CD14-positive monocyte (primary cell): Measurements from ENCODE around the gene SYT2. TPM values are rescaled to one million over a fixed set of nuclear protein-coding genes. Genes with fewer than 3 reads are reported as not detected.

Source experiments
- DNase-seq, 3 donors: peaks; one replicate each; pipeline ENCODE4 v3.0.0-alpha.2; 2011 to 2022
- H2AFZ ChIP-seq: 2 replicates; pipeline ENCODE4 v1.6.0; 2012; ENCODE audit warnings: mild to moderate bottlenecking, low read depth, low read length, inconsistent platforms; ENCODE audit not compliant: insufficient read depth, poor library complexity, severe bottlenecking
- H3K27ac ChIP-seq, 2 donors: 1 replicate in 1 of 2; 2 replicates in 1 of 2; pipeline ENCODE4 v1.5.1; 2012 to 2013; ENCODE audit warnings: low read length in 2 of 2, control low read depth in 1 of 2, inconsistent platforms in 1 of 2, low read depth in 1 of 2, mild to moderate bottlenecking in 1 of 2
- H3K27me3 ChIP-seq, 2 donors: one replicate each; pipeline versions ENCODE4 v1.6.0 to v1.6.1; 2011 to 2013; ENCODE audit warnings: low read length in 2 of 2; ENCODE audit not compliant: control insufficient read depth in 2 of 2, insufficient read depth in 2 of 2
- H3K36me3 ChIP-seq, 2 donors: replicated peaks in 1 of 2; 1 replicate in 1 of 2; 2 replicates in 1 of 2; pipeline versions ENCODE4 v1.5.1 to v1.6.1; 2012 to 2013; ENCODE audit warnings: low read length in 2 of 2, control low read depth in 1 of 2, inconsistent platforms in 1 of 2, mild to moderate bottlenecking in 1 of 2; ENCODE audit not compliant: insufficient read depth in 2 of 2, control insufficient read depth in 1 of 2
- H3K4me1 ChIP-seq, 2 donors: 1 replicate in 1 of 2; 2 replicates in 1 of 2; pipeline versions ENCODE4 v1.5.1 to v1.6.1; 2012 to 2013; ENCODE audit warnings: low read length in 2 of 2, control low read depth in 1 of 2, inconsistent platforms in 1 of 2, mild to moderate bottlenecking in 1 of 2, moderate library complexity in 1 of 2; ENCODE audit not compliant: insufficient read depth in 2 of 2, control insufficient read depth in 1 of 2
- H3K4me2 ChIP-seq: replicated peaks from 2 replicates; pipeline ENCODE3; 2012; ENCODE audit warnings: low read length, moderate library complexity, mild to moderate bottlenecking; ENCODE audit not compliant: poor library complexity, severe bottlenecking; ENCODE audit errors: extremely low read depth
- H3K4me3 ChIP-seq, 3 experiments: fragments of 200-600 bp in 1 of 3; sonication (generic) in 1 of 3; replicated peaks in 1 of 3; 1 replicate in 2 of 3; 2 replicates in 1 of 3; pipeline ENCODE4 v1.5.1; 2011 to 2013; ENCODE audit warnings: low read length in 3 of 3, mild to moderate bottlenecking in 3 of 3, control low read depth in 2 of 3, low read depth in 2 of 3, inconsistent platforms in 1 of 3, moderate library complexity in 1 of 3
- H3K79me2 ChIP-seq: 2 replicates; pipeline ENCODE4 v1.6.0; 2012; ENCODE audit warnings: mild to moderate bottlenecking, control low read depth, inconsistent platforms, low read length, moderate library complexity; ENCODE audit not compliant: insufficient read depth
- H3K9ac ChIP-seq: 2 replicates; pipeline ENCODE4 v1.6.0; 2017; ENCODE audit warnings: low read length, mild to moderate bottlenecking; ENCODE audit not compliant: insufficient read depth, poor library complexity, severe bottlenecking
- H3K9me3 ChIP-seq, 2 donors: replicated peaks in 1 of 2; 1 replicate in 1 of 2; 2 replicates in 1 of 2; pipeline versions ENCODE4 v1.5.1 to v1.6.1; 2012 to 2013; ENCODE audit warnings: low read length in 2 of 2, control low read depth in 1 of 2; ENCODE audit not compliant: control insufficient read depth in 1 of 2, insufficient read depth in 1 of 2
- H4K20me1 ChIP-seq: 2 replicates; pipeline ENCODE4 v1.6.0; 2012; ENCODE audit warnings: mild to moderate bottlenecking, low read length, control low read depth, moderate library complexity; ENCODE audit not compliant: insufficient read depth
- H3K27ac Mint-ChIP-seq, 7 donors: one replicate each; pipeline ENCODE4 v1.8.0; 2020; ENCODE audit warnings: mild to moderate bottlenecking in 7 of 7, mixed read lengths in 7 of 7, moderate library complexity in 6 of 7, inconsistent platforms in 2 of 7
- H3K27me3 Mint-ChIP-seq, 3 donors: one replicate each; pipeline ENCODE4 v1.8.0; 2021 to 2022; ENCODE audit warnings: low read depth in 3 of 3, mild to moderate bottlenecking in 3 of 3, mixed read lengths in 3 of 3, moderate library complexity in 3 of 3, inconsistent platforms in 1 of 3
- H3K36me3 Mint-ChIP-seq, 2 donors: one replicate each; pipeline ENCODE4 v1.8.0; 2020; ENCODE audit warnings: mixed read lengths in 2 of 2, inconsistent platforms in 1 of 2, mild to moderate bottlenecking in 1 of 2
- H3K4me1 Mint-ChIP-seq: one replicate; pipeline ENCODE4 v1.8.0; 2020; ENCODE audit warnings: mild to moderate bottlenecking, mixed read lengths
- H3K4me3 Mint-ChIP-seq, 2 donors: one replicate each; pipeline ENCODE4 v1.8.0; 2020; ENCODE audit warnings: mild to moderate bottlenecking in 2 of 2, mixed read lengths in 2 of 2, moderate library complexity in 1 of 2
- H3K9me3 Mint-ChIP-seq, 7 donors: one replicate each; pipeline ENCODE4 v1.8.0; 2020 to 2022; ENCODE audit warnings: mixed read lengths in 7 of 7, mild to moderate bottlenecking in 6 of 7, moderate library complexity in 6 of 7, inconsistent platforms in 2 of 7
- WGBS: methylation state at CpG from one replicate; pipeline ENCODE4 v1.1.5; 2013; ENCODE audit warnings: missing lambda C conversion rate; ENCODE audit not compliant: insufficient coverage; 5-methylcytosine and 5-hydroxymethylcytosine counted together
- intact Hi-C, 2 donors: fragments of 100-400 bp; cut with micrococcal nuclease; formaldehyde crosslinking; loops; one replicate each; pipeline versions ENCODE4 v1.15.0 to v1.15.1; 2023
- polyA plus RNA-seq, 3 donors: library from polyadenylated mRNA; depleted of rRNA in 1 of 3; unstranded in 2 of 3; stranded (reverse) in 1 of 3; fragments of 300-500 nt in 2 of 3; fragments of >200 nt in 1 of 3; fragmentation: Illumina TruSeq in 2 of 3; gene quantifications; 1 replicate in 2 of 3; 2 replicates in 1 of 3; pipeline ENCODE4 v1.2.3, GENCODE V29; 2012 to 2021
- TF ChIP-seq, protein P1 (sequence below): fragments of 200-600 bp; IDR thresholded peaks from one replicate; pipeline ENCODE4 v1.8.0; 2022; ENCODE audit warnings: antibody characterized with exemption, mild to moderate bottlenecking

SYT2 gene
- polyA plus RNA-seq, 3 donors: not detected

- H3K9ac ChIP-seq: no peak overlapping the region
- no peak for DNase-seq
- peaks cover 0 to 3% (median 0%) of the 10 kb centered on the region in 7 donors for H3K9me3 Mint-ChIP-seq
- H3K36me3 Mint-ChIP-seq: peaks cover 68 to 73% of the 10 kb centered on the region in 2 donors
- no peaks in the 10 kb centered on the region for H3K9me3 ChIP-seq
- peaks cover 6% of the 10 kb centered on the region for H3K4me1 Mint-ChIP-seq
- H3K4me2 ChIP-seq: no peak overlapping the region
- H3K4me3 ChIP-seq: no peak overlapping the region
- H3K27ac Mint-ChIP-seq: no peak overlapping the region
- H3K4me1 ChIP-seq: peaks cover 5 to 9% of the 10 kb centered on the region in 2 donors
- no CpG with 5 or more reads among the region's 2 CpGs for WGBS
- no peak overlapping the region for H2AFZ ChIP-seq
- H3K27ac ChIP-seq: no peak overlapping the region
- peaks cover 10 to 41% (median 30%) of the 10 kb centered on the region in 3 donors for H3K27me3 Mint-ChIP-seq
- peaks cover 47% of the 10 kb centered on the region for H4K20me1 ChIP-seq
- peaks cover 7 to 58% of the 10 kb centered on the region in 2 donors for H3K36me3 ChIP-seq
- H3K27me3 ChIP-seq: peaks cover 11 to 12% of the 10 kb centered on the region in 2 donors
- intact Hi-C loops: no loop called here
- no peaks in the 10 kb centered on the region for H3K79me2 ChIP-seq
- TF ChIP-seq, protein P1, sequence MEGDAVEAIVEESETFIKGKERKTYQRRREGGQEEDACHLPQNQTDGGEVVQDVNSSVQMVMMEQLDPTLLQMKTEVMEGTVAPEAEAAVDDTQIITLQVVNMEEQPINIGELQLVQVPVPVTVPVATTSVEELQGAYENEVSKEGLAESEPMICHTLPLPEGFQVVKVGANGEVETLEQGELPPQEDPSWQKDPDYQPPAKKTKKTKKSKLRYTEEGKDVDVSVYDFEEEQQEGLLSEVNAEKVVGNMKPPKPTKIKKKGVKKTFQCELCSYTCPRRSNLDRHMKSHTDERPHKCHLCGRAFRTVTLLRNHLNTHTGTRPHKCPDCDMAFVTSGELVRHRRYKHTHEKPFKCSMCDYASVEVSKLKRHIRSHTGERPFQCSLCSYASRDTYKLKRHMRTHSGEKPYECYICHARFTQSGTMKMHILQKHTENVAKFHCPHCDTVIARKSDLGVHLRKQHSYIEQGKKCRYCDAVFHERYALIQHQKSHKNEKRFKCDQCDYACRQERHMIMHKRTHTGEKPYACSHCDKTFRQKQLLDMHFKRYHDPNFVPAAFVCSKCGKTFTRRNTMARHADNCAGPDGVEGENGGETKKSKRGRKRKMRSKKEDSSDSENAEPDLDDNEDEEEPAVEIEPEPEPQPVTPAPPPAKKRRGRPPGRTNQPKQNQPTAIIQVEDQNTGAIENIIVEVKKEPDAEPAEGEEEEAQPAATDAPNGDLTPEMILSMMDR: no peak
- no peak overlapping the region for H3K4me3 Mint-ChIP-seq
Observed at GRCh38 chr1:202575918-202576653, 134.2 kb downstream of the SYT2 start.

DNA sequence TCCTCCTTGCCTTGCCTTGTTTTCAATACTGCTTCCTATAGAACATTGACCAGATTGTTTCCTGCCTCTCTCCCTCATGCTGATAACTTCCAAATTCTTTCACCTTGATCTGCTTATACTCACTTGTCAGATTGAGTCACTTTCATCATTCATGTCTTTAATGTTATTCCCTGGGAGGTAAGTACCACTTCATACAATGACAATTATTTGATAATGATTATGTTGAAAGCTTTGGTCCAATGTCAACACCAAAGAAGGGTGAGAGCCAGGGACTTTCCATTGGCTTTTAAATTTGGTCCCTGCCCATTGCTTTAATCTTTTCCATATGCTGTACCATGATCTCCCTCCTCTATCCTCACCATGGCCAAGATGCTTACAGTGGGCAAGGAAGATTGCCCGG, 137.4 kb downstream of the SYT2 start:
- Mint-ChIP-seq H3K27ac (no peak overlapping the region), H3K9me3 (peaks cover 0 to 2% (median 0%) of the 10 kb centered on the region in 7 donors), H3K36me3 (peaks cover 73 to 74% of the 10 kb centered on the region in 2 donors), H3K27me3 (peaks cover 9 to 37% (median 26%) of the 10 kb centered on the region in 3 donors), H3K4me3 (peak overlapping the region in 1 of 2 donors; percentile 66), H3K4me1 (peaks cover 6% of the 10 kb centered on the region)
- Histone ChIP-seq H2AFZ (no peak overlapping the region), H3K27me3 (peaks cover 10 to 12% of the 10 kb centered on the region in 2 donors), H3K4me3 (no peak overlapping the region), H3K27ac (no peak overlapping the region), H3K9ac (no peak overlapping the region), H3K4me2 (no peak overlapping the region), H3K9me3 (no peaks in the 10 kb centered on the region), H4K20me1 (peaks cover 38% of the 10 kb centered on the region), H3K36me3 (peaks cover 0 to 73% of the 10 kb centered on the region in 2 donors), H3K79me2 (no peaks in the 10 kb centered on the region), H3K4me1 (peaks cover 5 to 9% of the 10 kb centered on the region in 2 donors)
- DNase-seq: no peak
- TF ChIP-seq, protein P1: no peak
- 100% methylated on average over 1 of the region's 1 CpG for WGBS
- intact Hi-C loops: no loop called here
